Stimulated activated CD4-positive, alpha-beta T cell treated with anti-CD3 and anti-CD28 coated beads, Interleukin-12 subunit alpha, Interleukin-12 subunit beta, amount 100 ng/mL, for 4 hours (primary cell): ENCODE results near the gene PCDH12.

Source experiments
- DNase-seq: peaks from one replicate; pipeline ENCODE4 v3.0.0-alpha.2; 2020

PCDH12 gene

DNA sequence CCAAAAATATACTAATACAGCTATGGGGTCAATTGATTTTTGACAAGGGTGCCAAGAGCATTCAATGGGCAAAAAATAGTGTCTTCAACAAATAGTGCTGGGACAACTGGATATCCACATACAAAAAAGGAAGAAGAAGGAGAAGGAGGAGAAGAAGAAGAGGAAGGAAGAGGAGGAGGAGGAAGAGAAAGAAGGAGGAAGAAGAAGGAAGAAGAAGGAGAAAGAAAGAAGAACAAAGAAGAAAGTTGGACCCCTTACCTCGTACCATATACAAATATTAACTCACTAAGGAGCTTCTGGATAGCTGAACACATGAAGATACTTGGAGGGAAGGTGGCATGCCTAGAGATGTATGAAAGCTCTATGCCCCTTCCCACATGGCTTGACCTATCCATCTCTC lies 51.5 kb downstream of the PCDH12 start:
- no peak for DNase-seq

DNA sequence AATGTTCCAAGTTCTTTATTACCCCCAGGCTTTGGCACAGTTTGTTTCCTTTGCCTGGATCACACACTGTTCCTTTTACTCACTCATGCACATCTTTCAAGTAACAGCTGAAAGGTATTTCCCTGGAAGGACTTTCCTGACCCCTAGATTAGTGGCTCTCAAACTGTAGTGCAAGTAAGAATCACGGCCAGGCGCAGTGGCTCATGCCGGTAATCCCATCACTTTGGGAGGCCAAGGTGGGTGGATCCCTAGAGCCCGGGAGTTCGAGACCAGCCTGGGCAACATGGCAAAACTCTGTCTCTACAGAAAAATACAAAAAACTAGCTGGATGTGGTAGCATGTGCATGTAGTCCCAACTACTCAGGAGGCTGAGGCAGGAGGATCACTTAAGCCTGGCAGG lies 53.5 kb downstream of the PCDH12 start:
- no peak for DNase-seq

DNA sequence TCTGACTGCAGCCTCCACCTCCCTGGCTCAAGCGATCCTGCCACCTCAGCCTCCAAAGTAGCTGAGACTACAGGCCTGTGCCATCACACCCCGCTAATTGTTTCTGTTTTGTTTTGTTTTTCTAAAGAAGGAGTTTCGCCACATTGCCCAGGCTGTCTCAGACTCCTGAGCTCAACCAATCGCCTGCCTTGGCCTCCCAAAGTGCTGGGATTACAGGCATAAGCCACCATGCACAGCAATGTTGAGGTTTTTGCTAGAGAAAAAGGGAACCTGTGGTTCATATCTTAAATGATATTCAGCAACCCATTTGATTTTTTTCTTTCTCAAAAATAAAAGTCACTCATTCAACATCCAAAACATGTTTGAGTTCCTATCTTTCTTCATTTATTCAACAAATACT lies 54.7 kb downstream of the PCDH12 start:
- DNase-seq = no peak

GRCh38 chr5:141902015-141902814 lies 55.8 kb downstream of the PCDH12 start:
- no peak for DNase-seq

GRCh38 chr5:141898448-141899049 lies 59.5 kb downstream of the PCDH12 start:
- DNase-seq = no peak

DNA sequence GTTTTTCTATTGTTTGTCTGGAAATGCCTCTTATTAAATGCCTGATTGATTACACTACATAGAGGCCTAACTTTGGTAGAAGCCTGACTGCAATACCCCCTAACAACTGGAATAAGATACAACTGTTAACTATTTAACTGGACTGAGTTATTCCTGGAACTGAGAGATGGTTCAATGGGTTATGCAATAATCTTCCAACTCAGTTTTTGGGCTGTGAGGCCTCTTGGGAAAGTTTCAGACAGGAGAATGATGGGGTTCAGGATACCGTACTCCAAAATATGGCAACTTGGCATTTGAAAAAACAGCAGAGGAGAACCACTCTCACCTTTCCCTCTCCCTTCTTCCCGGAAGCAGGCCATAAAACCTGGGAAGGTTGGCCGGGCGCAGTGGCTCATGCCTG lies 60.6 kb downstream of the PCDH12 start:
- no peak for DNase-seq
